Measurements from ENCODE around the gene PTPRM. TPM values are rescaled to one million over a fixed set of nuclear protein-coding genes. Genes with fewer than 3 reads are reported as not detected.

Gene PTPRM
- total RNA-seq, 1 experiment from 2014 or later: 42.3 TPM

- intact Hi-C loops (cut with micrococcal nuclease; ENCODE audit: unreplicated experiment): no loop called here
- no TSS peak for BruUV-seq (replicated peaks)
- H3K36me3 Mint-ChIP-seq (ENCODE audit: insufficient read depth, unreplicated experiment): no peaks in the 10 kb centered on the region
- H3K4me1 Mint-ChIP-seq (ENCODE audit: low read depth, unreplicated experiment): no peaks in the 10 kb centered on the region
- no peaks in the 10 kb centered on the region for H3K9me3 Mint-ChIP-seq (ENCODE audit: low read depth, unreplicated experiment)
- TF ChIP-seq CTCF (IDR thresholded peaks at IDR 0.05; ENCODE audit: unreplicated experiment): no peak
- no peaks in the 10 kb centered on the region for H3K27me3 Mint-ChIP-seq (ENCODE audit: unreplicated experiment)
- H3K4me3 Mint-ChIP-seq (ENCODE audit: low read depth, unreplicated experiment): no peak overlapping the region
- DNase-seq: no peak
- CTCF ChIA-PET: interaction anchor here (0.7 kb wide), 1 partner anchor 11 kb away, joined by 3 read pairs; no protein-coding TSS in a partner anchor
- H3K27ac Mint-ChIP-seq (ENCODE audit: unreplicated experiment): no peak overlapping the region
These were observed 94.1 kb downstream of the PTPRM start for GRCh38 chr18:7661207-7661606.

GRCh38 chr18:7662866-7663265, 95.8 kb downstream of the PTPRM start:
- Mint-ChIP-seq H3K36me3 (ENCODE audit: insufficient read depth, unreplicated experiment) (no peaks in the 10 kb centered on the region), H3K4me3 (ENCODE audit: low read depth, unreplicated experiment) (no peak overlapping the region), H3K4me1 (ENCODE audit: low read depth, unreplicated experiment) (no peaks in the 10 kb centered on the region), H3K27me3 (ENCODE audit: unreplicated experiment) (no peaks in the 10 kb centered on the region), H3K9me3 (ENCODE audit: low read depth, unreplicated experiment) (no peaks in the 10 kb centered on the region), H3K27ac (ENCODE audit: unreplicated experiment) (no peak overlapping the region)
- intact Hi-C loops (cut with micrococcal nuclease; ENCODE audit: unreplicated experiment): no loop called here
- TF ChIP-seq CTCF (IDR thresholded peaks at IDR 0.05; ENCODE audit: unreplicated experiment): no peak
- CTCF ChIA-PET: no interaction called here
- DNase-seq: no peak
- no TSS peak for BruUV-seq (replicated peaks)

- no TSS peak for BruUV-seq (replicated peaks)
- no peak overlapping the region for H3K27ac Mint-ChIP-seq (ENCODE audit: unreplicated experiment)
- no peak for TF ChIP-seq CTCF (IDR thresholded peaks at IDR 0.05; ENCODE audit: unreplicated experiment)
- H3K4me1 Mint-ChIP-seq (ENCODE audit: low read depth, unreplicated experiment): no peaks in the 10 kb centered on the region
- no peaks in the 10 kb centered on the region for H3K9me3 Mint-ChIP-seq (ENCODE audit: low read depth, unreplicated experiment)
- intact Hi-C loops (cut with micrococcal nuclease; ENCODE audit: unreplicated experiment): no loop called here
- DNase-seq: no peak
- H3K36me3 Mint-ChIP-seq (ENCODE audit: insufficient read depth, unreplicated experiment): no peaks in the 10 kb centered on the region
- H3K4me3 Mint-ChIP-seq (ENCODE audit: low read depth, unreplicated experiment): no peak overlapping the region
- H3K27me3 Mint-ChIP-seq (ENCODE audit: unreplicated experiment): no peaks in the 10 kb centered on the region
- CTCF ChIA-PET: no interaction called here
These were observed 96.5 kb downstream of the PTPRM start for GRCh38 chr18:7663366-7664312.

GRCh38 chr18:7666195-7666776, 99.2 kb downstream of the PTPRM start:
- TF ChIP-seq CTCF (IDR thresholded peaks at IDR 0.05; ENCODE audit: unreplicated experiment): no peak
- no peaks in the 10 kb centered on the region for H3K36me3 Mint-ChIP-seq (ENCODE audit: insufficient read depth, unreplicated experiment)
- H3K4me1 Mint-ChIP-seq (ENCODE audit: low read depth, unreplicated experiment): no peaks in the 10 kb centered on the region
- H3K4me3 Mint-ChIP-seq (ENCODE audit: low read depth, unreplicated experiment): no peak overlapping the region
- BruUV-seq (replicated peaks): no TSS peak
- H3K27me3 Mint-ChIP-seq (ENCODE audit: unreplicated experiment): no peaks in the 10 kb centered on the region
- no peak for DNase-seq
- CTCF ChIA-PET: no interaction called here
- intact Hi-C loops (cut with micrococcal nuclease; ENCODE audit: unreplicated experiment): no loop called here
- no peaks in the 10 kb centered on the region for H3K9me3 Mint-ChIP-seq (ENCODE audit: low read depth, unreplicated experiment)
- no peak overlapping the region for H3K27ac Mint-ChIP-seq (ENCODE audit: unreplicated experiment)

Measured in Calu3 (cell line).